HG03571 (cell line): ENCODE data around the gene ADD1.
A peak's percentile ranks its signal among the peaks of the same experiment; 100 is the strongest.
"Not testable (repeated sequence)": the region's sequence is repeated elsewhere in the genome, so short reads cannot be mapped to it uniquely, and the experiment has no call there.

Experiments
- ATAC-seq: cut with Tn5 transposase; IDR thresholded peaks from one replicate; pipeline ENCODE4 v1.9.1; 2021; ENCODE audit not compliant: unreplicated experiment

The ADD1 gene

GRCh38 chr4:2942532-2943363 lies 99.1 kb downstream of the ADD1 start:
- ATAC-seq, result no peak

- no peak for ATAC-seq
Measured at GRCh38 chr4:2943364-2944090, 99.9 kb downstream of the ADD1 start.

- ATAC-seq, result no peak
Measured at GRCh38 chr4:2944091-2944482, 100.4 kb downstream of the ADD1 start.

- no peak for ATAC-seq
Measured at GRCh38 chr4:2944586-2945526, 101.2 kb downstream of the ADD1 start.

- ATAC-seq, result not testable (repeated sequence)
Measured at GRCh38 chr4:2945619-2946604, 102.3 kb downstream of the ADD1 start.

- no peak for ATAC-seq
Measured at GRCh38 chr4:2946812-2947600, 103.4 kb downstream of the ADD1 start.

GRCh38 chr4:2947926-2948325 lies 104.3 kb downstream of the ADD1 start:
- no peak for ATAC-seq

GRCh38 chr4:2948895-2949781 lies 105.5 kb downstream of the ADD1 start:
- no peak for ATAC-seq

- no peak for ATAC-seq
Measured at GRCh38 chr4:2949782-2950125, 106.1 kb downstream of the ADD1 start.

GRCh38 chr4:2950221-2950989 lies 106.8 kb downstream of the ADD1 start:
- ATAC-seq, result no peak

GRCh38 chr4:2953496-2953895 lies 109.9 kb downstream of the ADD1 start:
- no peak for ATAC-seq

- peak; percentile 46 for ATAC-seq
Measured at GRCh38 chr4:2954358-2955185, 110.9 kb downstream of the ADD1 start.

GRCh38 chr4:2955186-2956044 lies 111.8 kb downstream of the ADD1 start:
- not testable (repeated sequence) for ATAC-seq

GRCh38 chr4:2958446-2958845 lies 114.8 kb downstream of the ADD1 start:
- ATAC-seq, result no peak

- ATAC-seq, result not testable (repeated sequence)
Measured at GRCh38 chr4:2960450-2960849, 116.8 kb downstream of the ADD1 start.

- ATAC-seq, result no peak
Measured at GRCh38 chr4:2961421-2961810, 117.8 kb downstream of the ADD1 start.
